Ramos (cell line): Measurements from ENCODE around the gene EMILIN2.
"Not testable (repeated sequence)": the region's sequence is repeated elsewhere in the genome, so short reads cannot be mapped to it uniquely, and the experiment has no call there.

Experiments used
- in situ Hi-C: fragments of 300-500 bp; cut with MboI; formaldehyde crosslinking; loops from one replicate; pipeline ENCODE4 v1.14.3; 2022; ENCODE audit warnings: low sequenced_read_pairs; ENCODE audit not compliant: unreplicated experiment

The EMILIN2 gene

GRCh38 chr18:2846636-2847316 lies at the start of gene EMILIN2:
EMILIN2 (plus strand) TSS chr18:2847006; CDS start chr18:2847189, 183 bp downstream.
- in situ Hi-C loops: no loop called here

GRCh38 chr18:2797951-2798350 lies 48.9 kb upstream of the EMILIN2 start:
- in situ Hi-C loops: no loop called here

- in situ Hi-C loops: no loop called here
Measured at GRCh38 chr18:2799369-2799768, 47.4 kb upstream of the EMILIN2 start.

- in situ Hi-C loops: no loop called here
Measured at GRCh38 chr18:2805970-2806943, 40.5 kb upstream of the EMILIN2 start.

- in situ Hi-C loops: not testable (repeated sequence)
Measured at GRCh38 chr18:2808640-2809039, 38.2 kb upstream of the EMILIN2 start.

- in situ Hi-C loops: not testable (repeated sequence)
Measured at GRCh38 chr18:2809666-2810183, 37.1 kb upstream of the EMILIN2 start.

- in situ Hi-C loops: no loop called here
Measured at GRCh38 chr18:2811416-2811815, 35.4 kb upstream of the EMILIN2 start.

- in situ Hi-C loops: no loop called here
Measured at GRCh38 chr18:2814928-2815327, 31.9 kb upstream of the EMILIN2 start.

GRCh38 chr18:2818281-2818680 lies 28.5 kb upstream of the EMILIN2 start:
- in situ Hi-C loops: no loop called here

GRCh38 chr18:2821695-2822094 lies 25.1 kb upstream of the EMILIN2 start:
- in situ Hi-C loops: no loop called here

GRCh38 chr18:2822213-2822921 lies 24.4 kb upstream of the EMILIN2 start:
- in situ Hi-C loops: no loop called here

GRCh38 chr18:2823202-2823601 lies 23.6 kb upstream of the EMILIN2 start:
- in situ Hi-C loops: no loop called here

- in situ Hi-C loops: no loop called here
Measured at GRCh38 chr18:2823966-2824365, 22.8 kb upstream of the EMILIN2 start.

- in situ Hi-C loops: no loop called here
Measured at GRCh38 chr18:2824865-2825264, 21.9 kb upstream of the EMILIN2 start.

- in situ Hi-C loops: no loop called here
Measured at GRCh38 chr18:2825613-2826175, 21.1 kb upstream of the EMILIN2 start.

- in situ Hi-C loops: no loop called here
Measured at GRCh38 chr18:2826581-2826980, 20.2 kb upstream of the EMILIN2 start.

GRCh38 chr18:2827061-2827460 lies 19.7 kb upstream of the EMILIN2 start:
- in situ Hi-C loops: no loop called here

GRCh38 chr18:2836118-2836517 lies 10.7 kb upstream of the EMILIN2 start:
- in situ Hi-C loops: not testable (repeated sequence)

- in situ Hi-C loops: not testable (repeated sequence)
Measured at GRCh38 chr18:2837290-2837689, 9.5 kb upstream of the EMILIN2 start.

GRCh38 chr18:2839202-2839601 lies 7.6 kb upstream of the EMILIN2 start:
- in situ Hi-C loops: no loop called here
